Peyer's patch (tissue), 4 donors: Measurements from ENCODE around the gene KIFAP3. TPM values are rescaled to one million over a fixed set of nuclear protein-coding genes. Genes with fewer than 3 reads are reported as not detected.

Experiments used
- DNase-seq, 3 donors: peaks; one replicate each; pipeline ENCODE4 v3.0.0-alpha.2; 2017 to 2019
- H3K27ac ChIP-seq, 4 donors: fragments of 200-600 bp; sonication (generic); one replicate each; pipeline ENCODE4 v1.5.1; 2016 to 2019
- H3K27me3 ChIP-seq, 2 donors: fragments of 200-600 bp; sonication (generic); one replicate each; pipeline ENCODE4 v1.5.1; 2019
- H3K36me3 ChIP-seq, 3 donors: fragments of 200-600 bp; sonication (generic); one replicate each; pipeline ENCODE4 v1.5.1; 2016 to 2019
- H3K4me1 ChIP-seq, 4 donors: fragments of 200-600 bp; sonication (generic); one replicate each; pipeline ENCODE4 v1.5.1; 2016 to 2019
- H3K4me3 ChIP-seq, 4 donors: fragments of 200-600 bp; sonication (generic); 1 replicate in 3 of 4; 2 replicates in 1 of 4; pipeline ENCODE4 v1.5.1; 2016 to 2019; ENCODE audit warnings: mild to moderate bottlenecking in 1 of 4
- H3K9me3 ChIP-seq, 4 donors: fragments of 200-600 bp; sonication (generic); one replicate each; pipeline ENCODE4 v1.5.1; 2016 to 2019; ENCODE audit warnings: mild to moderate bottlenecking in 1 of 4
- CTCF ChIP-seq, 6 experiments: fragments of 450-650 bp in 4 of 6; fragments of 200-600 bp in 2 of 6; sonication (generic) in 1 of 6; IDR thresholded peaks; one replicate each; pipeline ENCODE4 v1.5.1; 2017 to 2019; ENCODE audit warnings: antibody characterized with exemption in 6 of 6, mild to moderate bottlenecking in 3 of 6, moderate library complexity in 1 of 6
- POLR2A ChIP-seq, 2 donors: fragments of 450-650 bp; IDR thresholded peaks; one replicate each; pipeline ENCODE4 v1.5.1; 2017; ENCODE audit warnings: antibody characterized with exemption in 2 of 2, mild to moderate bottlenecking in 2 of 2, moderate library complexity in 2 of 2
- total RNA-seq, 4 donors: library from RNA; depleted of rRNA; stranded (reverse); fragments of >200 nt; gene quantifications; one replicate each; pipeline ENCODE4 v1.1.0, GENCODE V29; 2016

The KIFAP3 gene
- total RNA-seq, 4 donors from 2014 or later, result 22.9 to 39.7 (median 25.9) TPM

- H3K9me3 ChIP-seq, result no peaks in the 10 kb centered on the region
- peaks cover 0 to 55% (median 0%) of the 10 kb centered on the region in 3 donors for H3K36me3 ChIP-seq
- no peaks in the 10 kb centered on the region for H3K27me3 ChIP-seq
- no peak overlapping the region for H3K27ac ChIP-seq
- H3K4me1 ChIP-seq, result peaks cover 0 to 6% (median 2%) of the 10 kb centered on the region in 4 donors
- no peak overlapping the region for H3K4me3 ChIP-seq
- TF ChIP-seq POLR2A (IDR thresholded peaks at IDR 0.05), result no peak
- TF ChIP-seq CTCF (IDR thresholded peaks at IDR 0.05), result no peak
- DNase-seq, result no peak
These were observed 188.1 kb downstream of the KIFAP3 start for GRCh38 chr1:169886422-169886821.

- Histone ChIP-seq H3K27me3 (no peaks in the 10 kb centered on the region), H3K27ac (no peak overlapping the region), H3K4me3 (no peak overlapping the region), H3K4me1 (no peaks in the 10 kb centered on the region), H3K9me3 (no peaks in the 10 kb centered on the region), H3K36me3 (peaks cover 0 to 56% (median 0%) of the 10 kb centered on the region in 3 donors)
- DNase-seq, result no peak
- TF ChIP-seq POLR2A (IDR thresholded peaks at IDR 0.05) (no peak), CTCF (IDR thresholded peaks at IDR 0.05) (no peak)
These were observed 189.3 kb downstream of the KIFAP3 start for GRCh38 chr1:169885207-169885606.

GRCh38 chr1:169884634-169885033 is 189.9 kb downstream of the KIFAP3 start:
- H3K4me3 ChIP-seq, result no peak overlapping the region
- peaks cover 0 to 56% (median 0%) of the 10 kb centered on the region in 3 donors for H3K36me3 ChIP-seq
- H3K27ac ChIP-seq, result no peak overlapping the region
- no peaks in the 10 kb centered on the region for H3K4me1 ChIP-seq
- no peak for DNase-seq
- no peak for TF ChIP-seq POLR2A (IDR thresholded peaks at IDR 0.05)
- TF ChIP-seq CTCF (IDR thresholded peaks at IDR 0.05), result no peak
- H3K27me3 ChIP-seq, result no peaks in the 10 kb centered on the region
- H3K9me3 ChIP-seq, result no peaks in the 10 kb centered on the region

- H3K27me3 ChIP-seq, result no peaks in the 10 kb centered on the region
- H3K9me3 ChIP-seq, result no peaks in the 10 kb centered on the region
- no peaks in the 10 kb centered on the region for H3K4me1 ChIP-seq
- H3K27ac ChIP-seq, result no peak overlapping the region
- TF ChIP-seq POLR2A (IDR thresholded peaks at IDR 0.05) (no peak), CTCF (IDR thresholded peaks at IDR 0.05) (no peak)
- DNase-seq, result no peak
- H3K36me3 ChIP-seq, result peaks cover 0 to 52% (median 0%) of the 10 kb centered on the region in 3 donors
- no peak overlapping the region for H3K4me3 ChIP-seq
These were observed 192.4 kb downstream of the KIFAP3 start for GRCh38 chr1:169882039-169882511.

- Histone ChIP-seq H3K9me3 (no peaks in the 10 kb centered on the region), H3K4me3 (no peak overlapping the region), H3K27ac (no peak overlapping the region), H3K4me1 (no peaks in the 10 kb centered on the region), H3K27me3 (no peaks in the 10 kb centered on the region), H3K36me3 (peaks cover 0 to 57% (median 0%) of the 10 kb centered on the region in 3 donors)
- DNase-seq, result no peak
- no peak for TF ChIP-seq POLR2A (IDR thresholded peaks at IDR 0.05)
These were observed 195.3 kb downstream of the KIFAP3 start for GRCh38 chr1:169879034-169879840.

GRCh38 chr1:169878498-169878897 is 196.0 kb downstream of the KIFAP3 start:
- no peaks in the 10 kb centered on the region for H3K9me3 ChIP-seq
- no peak overlapping the region for H3K27ac ChIP-seq
- H3K4me3 ChIP-seq, result no peak overlapping the region
- no peak for TF ChIP-seq POLR2A (IDR thresholded peaks at IDR 0.05)
- no peak for TF ChIP-seq CTCF (IDR thresholded peaks at IDR 0.05)
- DNase-seq, result no peak
- H3K4me1 ChIP-seq, result no peaks in the 10 kb centered on the region
- H3K36me3 ChIP-seq, result peaks cover 0 to 64% (median 0%) of the 10 kb centered on the region in 3 donors
- H3K27me3 ChIP-seq, result no peaks in the 10 kb centered on the region
